Islet precursor cell (in vitro differentiated cells): Measurements from ENCODE around the gene PAX5.
A peak's percentile ranks its signal among the peaks of the same experiment; 100 is the strongest.

Experiments
- DNase-seq: peaks from one replicate; pipeline ENCODE4 v3.0.0-alpha.2; 2018

Gene PAX5

GRCh38 chr9:36899406-36899805 is 134.7 kb downstream of the PAX5 start:
- DNase-seq, result peak; percentile 35

- DNase-seq, result peak; percentile 27
These were observed 135.5 kb downstream of the PAX5 start for GRCh38 chr9:36898431-36899020.

DNA sequence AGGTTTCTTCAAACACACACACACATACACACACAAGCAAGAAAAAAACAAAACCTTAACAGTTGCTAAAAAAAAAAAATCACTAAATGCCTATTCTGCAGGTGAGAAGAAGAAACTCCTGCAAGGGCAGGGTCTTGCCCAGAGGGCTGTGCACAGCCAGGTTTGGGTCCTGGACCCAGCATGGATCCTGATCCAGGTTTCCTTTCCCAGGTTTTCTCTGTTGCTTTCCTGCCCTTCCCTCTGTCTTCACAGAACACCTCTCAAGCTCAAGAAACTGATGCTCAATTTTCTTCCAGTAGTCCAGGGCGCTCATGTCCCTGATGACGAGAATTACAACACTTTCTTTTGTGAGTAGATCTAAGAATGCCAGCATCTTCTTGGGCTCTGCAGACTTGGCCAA is 136.6 kb downstream of the PAX5 start:
- DNase-seq, result peak; percentile 50

DNA sequence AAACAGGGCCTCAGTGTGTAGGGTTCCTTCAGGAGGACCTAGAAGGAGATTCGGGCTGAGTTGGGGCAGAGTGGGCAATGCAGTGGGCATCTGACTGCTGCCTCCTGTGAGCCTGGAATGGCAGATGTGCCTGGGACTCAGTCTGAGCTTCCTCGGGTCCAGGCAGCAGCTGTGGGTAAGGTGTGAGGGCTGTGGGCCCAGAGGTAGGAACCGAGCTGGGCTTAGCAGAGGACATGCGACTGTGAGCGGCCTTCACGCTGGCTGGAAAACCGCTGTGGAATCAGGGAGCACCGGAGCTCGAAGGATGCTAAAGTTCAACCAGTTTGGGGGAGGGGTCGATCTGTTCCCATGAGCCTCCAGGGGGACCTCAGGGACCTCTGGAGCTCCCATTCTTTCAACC is 137.0 kb downstream of the PAX5 start:
- peak; percentile 45 for DNase-seq

DNA sequence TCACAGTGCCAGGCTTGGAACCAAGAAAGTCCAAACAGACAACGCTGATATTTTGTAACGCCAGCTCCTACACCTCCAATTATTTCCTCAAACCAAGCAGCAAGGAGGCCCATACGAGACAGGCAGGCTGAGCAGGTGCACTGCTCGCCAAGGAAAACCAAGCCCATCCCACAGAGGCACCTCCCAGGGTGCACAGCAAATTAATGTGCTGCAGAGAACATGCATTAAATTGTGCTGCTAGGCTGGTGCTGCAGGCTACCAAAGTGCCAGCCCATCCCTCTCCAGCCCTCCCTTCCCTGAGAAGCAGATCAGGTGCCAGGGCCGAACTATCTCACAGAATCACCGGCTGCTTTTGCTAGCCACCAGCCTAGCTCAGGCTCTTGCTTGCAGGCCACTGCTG is 137.8 kb downstream of the PAX5 start:
- no peak for DNase-seq

DNA sequence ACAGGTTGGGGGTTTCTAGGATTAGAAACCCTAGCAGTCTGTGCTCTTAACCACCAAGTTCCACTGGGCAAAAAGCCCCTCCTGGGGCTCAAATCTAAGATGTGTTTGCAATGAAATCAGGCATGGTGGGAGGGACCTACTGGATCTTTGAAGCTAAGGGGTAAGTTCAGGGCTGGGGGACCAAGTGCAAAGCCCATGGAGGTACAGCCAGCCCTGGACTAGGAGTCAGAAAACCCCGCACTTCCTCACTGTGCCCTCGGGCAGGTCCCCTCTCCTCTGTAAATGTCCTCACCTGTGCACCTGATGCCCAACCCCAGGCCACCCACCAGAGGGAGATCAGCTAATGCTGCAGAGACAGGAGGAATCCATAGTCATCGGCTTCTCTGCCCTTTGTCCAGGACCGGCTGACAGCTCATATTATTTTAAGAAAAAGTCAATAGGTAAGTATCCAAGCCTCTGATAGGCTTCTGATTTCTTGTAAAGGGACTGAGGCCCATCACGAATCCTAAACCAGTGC is 138.3 kb downstream of the PAX5 start:
- peak; percentile 45 for DNase-seq

DNA sequence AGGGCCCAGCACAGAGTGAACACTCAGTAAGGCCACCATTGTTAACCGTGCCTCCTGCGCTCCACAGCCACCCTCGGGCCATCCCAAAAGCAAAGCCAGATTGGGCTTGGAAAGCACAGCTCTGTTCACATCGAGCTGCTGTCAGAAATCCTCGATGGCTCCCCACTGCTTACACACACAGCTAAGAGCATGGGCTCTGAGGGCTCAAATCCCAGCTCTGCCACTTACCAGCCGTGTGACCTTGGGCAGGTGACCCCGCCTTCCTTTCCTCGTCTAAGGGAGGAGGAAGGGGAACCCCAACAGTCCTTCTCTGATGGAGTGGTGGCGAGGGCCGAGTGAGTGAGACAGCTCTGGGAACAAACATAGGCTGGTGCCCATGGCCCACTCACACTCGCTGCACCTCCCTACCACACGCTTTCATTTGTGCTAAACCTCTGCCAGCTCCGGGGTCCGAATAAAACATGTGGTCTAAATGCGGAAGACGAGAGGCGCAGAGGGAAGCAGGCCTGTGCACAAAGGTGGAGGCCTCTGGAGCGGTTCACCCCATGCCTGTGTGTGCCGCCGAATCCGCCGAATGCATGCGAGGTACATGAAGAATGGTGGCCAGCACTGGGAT is 139.3 kb downstream of the PAX5 start:
- peak; percentile 43 for DNase-seq

DNA sequence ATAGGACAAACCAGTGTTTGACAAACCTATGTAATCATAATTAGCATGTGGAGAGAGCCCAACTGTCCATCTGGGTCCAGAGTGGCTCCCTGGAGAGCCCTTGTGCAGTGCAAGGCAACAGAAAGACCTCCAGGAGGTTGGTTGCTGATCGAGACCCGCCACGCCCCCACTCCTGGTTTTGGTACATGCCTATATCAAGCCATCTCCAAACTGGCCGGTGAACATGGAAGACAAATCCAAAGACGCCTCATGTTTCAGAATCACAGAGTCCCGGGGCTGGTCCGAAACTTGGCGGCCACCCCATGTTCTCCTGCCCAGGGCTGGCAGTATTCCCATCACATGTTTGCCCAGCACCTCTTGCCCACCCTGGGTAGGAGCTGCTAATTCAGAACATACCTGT is 140.2 kb downstream of the PAX5 start:
- DNase-seq, result peak; percentile 47

DNA sequence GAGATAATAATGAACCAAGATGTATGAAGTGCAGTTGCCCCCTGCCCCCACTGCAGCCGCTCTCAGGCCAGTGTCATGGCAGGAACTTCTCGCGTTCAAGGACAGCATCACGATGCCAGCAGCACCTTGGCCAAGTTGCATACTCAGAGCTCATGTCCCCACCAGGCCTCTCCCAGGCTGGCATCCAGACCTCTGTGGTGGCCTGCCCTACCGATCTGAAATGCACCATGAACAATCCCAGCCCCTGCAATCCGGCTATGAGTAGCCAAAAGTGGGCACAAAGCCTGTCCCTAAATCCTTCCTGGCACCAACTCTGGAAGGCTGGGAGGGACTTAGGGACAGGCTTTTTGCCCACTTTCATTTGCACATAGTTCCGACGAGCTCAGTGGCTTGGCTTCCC is 140.9 kb downstream of the PAX5 start:
- DNase-seq, result peak; percentile 21

DNA sequence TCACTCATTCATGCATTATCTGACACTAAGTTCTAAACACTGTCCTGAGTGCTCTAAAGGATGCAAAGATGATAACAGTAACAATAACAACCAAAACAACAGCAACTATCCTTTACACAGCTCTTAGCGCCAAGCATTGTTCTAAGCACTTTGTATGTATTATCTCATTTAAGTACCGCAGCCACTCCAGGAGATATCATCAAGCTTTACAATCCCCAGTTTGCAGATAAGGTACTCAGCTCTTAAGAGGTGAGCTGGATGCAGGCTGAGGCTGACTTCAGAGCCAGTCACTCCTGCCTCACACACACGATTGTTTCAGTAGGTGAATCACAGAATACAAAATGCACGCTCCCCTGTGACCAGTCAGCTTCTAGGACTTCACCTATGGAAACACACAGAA is 141.8 kb downstream of the PAX5 start:
- peak; percentile 69 for DNase-seq

DNA sequence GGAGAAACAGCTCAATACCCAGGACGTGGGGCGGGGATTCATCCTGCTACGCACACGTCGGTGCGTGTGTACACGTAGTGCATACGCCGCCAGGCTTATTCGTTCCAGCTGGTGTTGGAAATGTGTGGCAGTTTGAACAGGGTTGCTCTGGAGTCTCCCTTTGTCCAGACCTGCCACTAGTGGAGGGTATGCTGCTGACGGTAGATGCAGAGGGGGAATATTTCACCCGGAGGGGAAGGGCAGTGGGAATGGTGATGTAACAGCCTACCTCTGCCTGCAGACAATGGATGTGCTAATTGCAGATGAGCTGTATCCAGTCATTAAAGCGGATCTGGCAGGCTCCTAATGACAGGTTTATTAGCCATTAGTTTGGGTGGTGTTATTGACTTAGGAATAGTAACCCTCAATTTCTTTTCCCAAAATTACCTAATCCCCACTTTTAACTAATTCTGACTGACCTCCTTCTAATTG is 142.7 kb downstream of the PAX5 start:
- peak; percentile 89 for DNase-seq

DNA sequence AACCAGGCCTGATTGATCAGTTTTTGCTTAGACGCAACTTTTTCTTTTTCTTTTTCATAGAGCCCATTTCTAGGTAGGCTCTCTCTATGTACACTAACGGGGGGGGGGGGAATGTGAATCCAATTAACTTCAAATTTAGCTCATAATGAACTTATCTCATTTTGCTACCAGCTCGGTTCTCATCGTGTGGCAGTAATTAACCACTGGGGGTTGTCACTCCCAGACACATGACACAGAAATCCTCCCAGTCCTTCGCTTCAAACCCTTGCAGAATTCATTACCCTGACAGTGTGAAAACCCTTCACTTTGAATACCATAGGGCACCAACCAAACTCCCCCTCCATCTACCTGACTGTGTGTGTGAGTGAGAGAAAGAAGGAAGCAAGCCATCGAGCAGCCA is 144.2 kb downstream of the PAX5 start:
- DNase-seq, result no peak

- no peak for DNase-seq
These were observed 145.5 kb downstream of the PAX5 start for GRCh38 chr9:36888551-36888950.

DNA sequence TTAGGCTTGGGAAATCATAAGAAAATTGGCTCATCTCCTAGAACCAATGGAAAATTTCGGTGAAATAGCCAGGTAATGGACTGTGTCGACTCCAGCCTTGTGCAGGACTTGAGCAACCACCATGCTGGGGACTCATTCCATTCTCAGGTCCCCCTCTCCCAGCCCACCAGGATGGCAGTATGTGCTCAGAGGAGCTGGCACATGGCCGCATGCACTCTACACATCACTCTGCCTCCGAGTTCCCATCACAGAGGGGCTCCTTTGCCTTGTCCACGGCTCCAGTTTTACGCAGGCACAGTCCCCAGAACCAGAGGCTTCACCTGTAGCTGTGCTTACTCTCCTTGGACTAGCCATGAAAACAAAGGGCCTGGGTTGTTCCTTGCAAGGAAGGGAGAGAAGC is 149.3 kb downstream of the PAX5 start:
- no peak for DNase-seq

DNA sequence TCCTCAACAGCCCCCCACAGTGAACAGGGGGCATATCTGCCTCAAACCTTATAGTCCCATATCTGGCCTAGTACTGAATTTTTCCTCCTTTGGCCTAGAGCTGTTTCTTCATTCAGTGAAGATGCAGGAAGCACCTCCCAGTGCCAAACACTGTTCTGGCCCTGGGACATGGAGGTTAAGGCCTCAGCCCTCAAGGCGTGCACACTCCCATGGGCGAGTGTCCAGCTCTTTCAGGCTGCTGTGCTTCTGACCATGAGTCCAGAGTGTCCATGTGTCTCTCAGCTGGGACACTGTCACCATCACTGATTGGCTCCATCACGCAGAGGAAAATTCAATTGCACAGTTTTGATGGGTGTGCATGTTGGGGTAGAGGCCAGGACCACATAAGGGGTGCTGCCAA is 151.5 kb downstream of the PAX5 start:
- no peak for DNase-seq

DNA sequence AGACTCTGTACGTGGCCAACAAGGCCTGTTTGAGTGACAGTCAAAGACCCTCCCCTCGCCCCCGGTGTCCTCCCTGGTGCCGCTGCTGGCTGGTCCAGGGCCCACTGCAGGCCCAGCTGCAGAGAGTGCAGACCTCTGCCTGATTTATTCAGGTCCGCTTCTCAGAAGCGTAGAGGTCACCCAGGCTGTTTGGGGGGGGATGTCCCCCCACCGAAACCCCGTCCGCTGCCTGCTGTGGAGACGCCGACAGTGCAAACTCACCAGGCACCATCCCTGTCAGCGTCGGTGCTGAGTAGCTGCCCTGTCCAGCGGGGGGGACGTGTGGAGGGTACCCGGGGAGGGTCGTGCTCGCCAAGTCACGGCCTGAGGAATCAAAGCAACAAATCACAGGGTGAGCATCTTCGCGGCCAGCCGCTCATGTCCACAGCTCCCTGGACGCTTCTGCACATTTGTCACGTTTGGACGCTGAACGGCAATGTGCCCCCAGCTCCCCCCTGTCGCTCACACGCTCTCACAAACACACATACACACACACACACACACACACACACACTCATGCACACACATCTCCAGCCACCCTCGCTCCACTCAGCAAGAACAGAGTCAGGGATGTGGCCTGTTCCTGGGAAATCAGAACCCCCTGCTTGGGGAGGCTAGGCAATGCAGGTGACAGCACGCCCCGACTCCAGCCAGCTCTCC is 152.2 kb downstream of the PAX5 start:
- DNase-seq, result no peak

DNA sequence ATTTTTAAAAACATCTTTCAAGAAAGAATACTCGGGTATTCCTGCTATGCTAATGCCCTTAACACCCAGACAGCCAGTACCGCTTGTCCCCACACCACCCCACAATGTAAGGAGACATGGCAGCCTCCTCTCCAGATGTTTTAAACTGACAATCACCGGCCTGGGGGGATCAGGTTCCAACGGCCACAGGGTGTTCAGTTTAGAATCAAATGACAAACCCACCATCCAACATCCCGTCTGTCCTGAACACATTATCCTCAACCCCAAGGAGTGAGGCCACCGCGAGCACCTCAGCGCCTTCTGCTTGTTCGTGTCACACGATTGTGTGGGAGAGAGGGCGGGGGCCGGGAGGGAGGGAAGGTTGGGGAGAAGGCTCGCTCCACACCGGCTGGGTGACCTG is 152.8 kb downstream of the PAX5 start:
- no peak for DNase-seq

- DNase-seq, result no peak
These were observed 154.0 kb downstream of the PAX5 start for GRCh38 chr9:36880075-36880474.

- DNase-seq, result no peak
These were observed 154.8 kb downstream of the PAX5 start for GRCh38 chr9:36878986-36879982.

DNA sequence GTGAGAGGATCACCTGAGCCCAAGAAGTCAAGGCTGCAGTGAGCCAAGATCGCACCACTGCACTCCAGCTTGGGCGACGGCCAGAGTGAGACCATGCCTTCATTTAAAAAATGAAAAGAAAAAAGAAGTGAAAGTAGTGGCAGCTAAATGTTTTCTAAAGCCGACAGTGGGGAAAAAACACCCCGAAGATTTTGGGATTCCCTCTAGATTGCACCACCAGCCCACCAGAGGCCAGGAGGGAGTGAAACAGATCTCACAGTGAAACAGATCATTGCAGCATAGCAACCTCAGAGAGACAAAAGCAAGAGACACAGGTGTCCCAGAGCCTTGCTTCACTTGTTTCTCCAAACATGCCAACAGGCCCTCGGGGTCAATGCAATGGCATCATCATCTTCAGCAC is 156.8 kb downstream of the PAX5 start:
- DNase-seq, result no peak

DNA sequence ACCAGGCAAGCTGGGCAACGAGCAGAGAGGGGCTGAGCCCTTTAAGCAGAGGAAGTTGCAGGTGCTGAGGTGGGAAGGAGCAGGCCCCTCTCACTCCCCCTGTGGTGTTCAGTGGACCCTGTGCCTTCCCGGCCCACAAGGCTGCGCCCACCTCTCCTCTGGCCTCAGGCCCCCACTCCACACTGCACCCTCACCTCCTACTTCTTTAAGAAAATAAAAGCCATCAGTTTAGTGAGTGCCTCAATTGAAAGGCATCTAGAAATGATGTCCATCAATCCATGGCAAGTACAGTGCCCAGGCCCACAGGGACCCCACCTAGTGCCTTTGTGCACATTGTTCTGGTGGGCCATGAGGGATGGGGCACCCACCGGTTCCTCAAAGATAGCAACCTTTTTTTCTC is 158.0 kb downstream of the PAX5 start:
- DNase-seq, result no peak

- no peak for DNase-seq
These were observed 159.1 kb downstream of the PAX5 start for GRCh38 chr9:36874921-36875320.

DNA sequence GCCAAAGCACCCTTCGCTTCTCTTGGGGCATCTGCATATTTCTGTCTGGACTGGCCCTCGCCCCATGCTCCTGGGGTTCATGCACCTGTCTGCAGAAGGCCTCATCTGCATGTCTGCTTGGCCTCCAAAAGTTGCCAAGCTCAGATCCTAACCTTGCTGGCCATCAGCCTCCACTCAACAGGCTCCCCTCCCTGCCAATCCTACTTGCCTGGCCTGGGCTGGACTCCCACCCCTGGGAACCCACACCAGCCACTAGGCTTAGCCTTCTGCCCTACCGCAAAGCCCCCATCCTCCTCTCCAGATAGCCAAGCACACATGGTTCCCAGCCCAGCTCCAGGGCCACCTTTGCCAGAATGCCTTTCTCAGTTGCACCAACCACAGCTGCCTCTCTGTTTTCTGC is 159.8 kb downstream of the PAX5 start:
- no peak for DNase-seq
